ENCODE results near the gene IDH3B. TPM values are rescaled to one million over a fixed set of nuclear protein-coding genes. Genes with fewer than 3 reads are reported as not detected.
A peak's percentile ranks its signal among the peaks of the same experiment; 100 is the strongest.
"Not testable (repeated sequence)": the region's sequence is repeated elsewhere in the genome, so short reads cannot be mapped to it uniquely, and the experiment has no call there.

IDH3B gene
- total RNA-seq, 1 donor from 2014 or later, result 112 TPM

GRCh38 chr20:2699775-2700413 is 35.9 kb upstream of the IDH3B start:
- DNase-seq (ENCODE audit: low spot score), result no peak
- Mint-ChIP-seq H3K9me3 (no peaks in the 10 kb centered on the region), H3K36me3 (ENCODE audit: low read depth) (no peaks in the 10 kb centered on the region), H3K27ac (no peak overlapping the region), H3K4me1 (ENCODE audit: low read depth) (peaks cover 1% of the 10 kb centered on the region), H3K4me3 (ENCODE audit: low read depth) (no peak overlapping the region), H3K27me3 (ENCODE audit: low read depth) (peaks cover 22% of the 10 kb centered on the region)
- intact Hi-C loops (cut with micrococcal nuclease), result no loop called here

GRCh38 chr20:2698912-2699311 is 34.9 kb upstream of the IDH3B start:
- H3K4me3 Mint-ChIP-seq (ENCODE audit: low read depth), result no peak overlapping the region
- no peak overlapping the region for H3K27ac Mint-ChIP-seq
- intact Hi-C loops (cut with micrococcal nuclease), result no loop called here
- H3K27me3 Mint-ChIP-seq (ENCODE audit: low read depth), result peaks cover 30% of the 10 kb centered on the region
- no peaks in the 10 kb centered on the region for H3K36me3 Mint-ChIP-seq (ENCODE audit: low read depth)
- DNase-seq (ENCODE audit: low spot score), result peak; percentile 6
- H3K9me3 Mint-ChIP-seq, result no peaks in the 10 kb centered on the region
- H3K4me1 Mint-ChIP-seq (ENCODE audit: low read depth), result peaks cover 1% of the 10 kb centered on the region

- Mint-ChIP-seq H3K27me3 (ENCODE audit: low read depth) (peaks cover 31% of the 10 kb centered on the region), H3K9me3 (no peaks in the 10 kb centered on the region), H3K4me1 (ENCODE audit: low read depth) (peaks cover 1% of the 10 kb centered on the region), H3K27ac (no peak overlapping the region), H3K4me3 (ENCODE audit: low read depth) (no peak overlapping the region), H3K36me3 (ENCODE audit: low read depth) (no peaks in the 10 kb centered on the region)
- intact Hi-C loops (cut with micrococcal nuclease), result no loop called here
- DNase-seq (ENCODE audit: low spot score), result peak; percentile 6
These were observed 34.3 kb upstream of the IDH3B start for GRCh38 chr20:2698186-2698817.

GRCh38 chr20:2697768-2698167 is 33.8 kb upstream of the IDH3B start:
- Mint-ChIP-seq H3K4me3 (ENCODE audit: low read depth) (no peak overlapping the region), H3K4me1 (ENCODE audit: low read depth) (peaks cover 1% of the 10 kb centered on the region), H3K9me3 (no peaks in the 10 kb centered on the region), H3K27ac (no peak overlapping the region), H3K36me3 (ENCODE audit: low read depth) (no peaks in the 10 kb centered on the region), H3K27me3 (ENCODE audit: low read depth) (peaks cover 31% of the 10 kb centered on the region)
- intact Hi-C loops (cut with micrococcal nuclease), result no loop called here
- DNase-seq (ENCODE audit: low spot score), result no peak

- Mint-ChIP-seq H3K27me3 (ENCODE audit: low read depth) (peaks cover 37% of the 10 kb centered on the region), H3K4me3 (ENCODE audit: low read depth) (no peak overlapping the region), H3K27ac (no peak overlapping the region), H3K9me3 (no peaks in the 10 kb centered on the region), H3K4me1 (ENCODE audit: low read depth) (peaks cover 7% of the 10 kb centered on the region), H3K36me3 (ENCODE audit: low read depth) (peaks cover 5% of the 10 kb centered on the region)
- intact Hi-C loops (cut with micrococcal nuclease), result no loop called here
- DNase-seq (ENCODE audit: low spot score), result no peak
These were observed 32.6 kb upstream of the IDH3B start for GRCh38 chr20:2696646-2697045.

DNA sequence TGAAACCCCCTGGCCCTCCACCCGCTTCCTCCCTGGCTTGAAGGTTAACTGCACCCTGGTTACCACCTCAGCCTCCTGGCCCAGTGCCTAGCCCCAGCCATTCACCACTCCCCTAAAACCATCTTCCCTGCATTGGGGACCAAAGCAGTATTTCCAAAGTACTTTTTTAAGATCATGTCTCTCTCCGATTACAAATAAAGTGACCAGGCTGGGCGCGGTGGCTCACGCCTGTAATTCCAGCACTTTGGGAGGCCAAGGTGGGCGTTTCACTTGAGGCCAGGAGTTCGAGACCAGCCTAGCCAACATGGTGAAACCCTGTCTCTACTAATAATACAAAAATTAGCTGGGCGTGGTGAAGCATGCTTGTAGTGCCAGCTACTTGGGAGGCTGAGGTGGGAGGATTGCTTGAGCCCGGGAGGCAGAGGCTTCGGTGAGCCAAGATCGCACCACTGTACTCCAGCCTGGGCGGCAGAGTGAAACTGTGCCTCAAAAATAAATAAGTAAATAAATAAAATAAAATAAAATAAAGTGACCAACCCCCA is 32.0 kb upstream of the IDH3B start:
- H3K4me3 Mint-ChIP-seq (ENCODE audit: low read depth); H3K36me3 Mint-ChIP-seq (ENCODE audit: low read depth); intact Hi-C loops (cut with micrococcal nuclease); DNase-seq (ENCODE audit: low spot score); H3K27ac Mint-ChIP-seq; H3K9me3 Mint-ChIP-seq: not testable (repeated sequence)
- H3K27me3 Mint-ChIP-seq (ENCODE audit: low read depth), result peaks cover 43% of the 10 kb centered on the region
- peaks cover 11% of the 10 kb centered on the region for H3K4me1 Mint-ChIP-seq (ENCODE audit: low read depth)

GRCh38 chr20:2695206-2695983 is 31.4 kb upstream of the IDH3B start:
- no peak for DNase-seq (ENCODE audit: low spot score)
- H3K27ac Mint-ChIP-seq, result no peak overlapping the region
- H3K27me3 Mint-ChIP-seq (ENCODE audit: low read depth), result peaks cover 45% of the 10 kb centered on the region
- H3K9me3 Mint-ChIP-seq, result no peaks in the 10 kb centered on the region
- intact Hi-C loops (cut with micrococcal nuclease), result no loop called here
- H3K4me3 Mint-ChIP-seq (ENCODE audit: low read depth), result peak overlapping the region; percentile 65
- peaks cover 9% of the 10 kb centered on the region for H3K36me3 Mint-ChIP-seq (ENCODE audit: low read depth)
- peaks cover 11% of the 10 kb centered on the region for H3K4me1 Mint-ChIP-seq (ENCODE audit: low read depth)

GRCh38 chr20:2694519-2694918 is 30.5 kb upstream of the IDH3B start:
- H3K27me3 Mint-ChIP-seq (ENCODE audit: low read depth), result peaks cover 50% of the 10 kb centered on the region
- H3K9me3 Mint-ChIP-seq, result no peaks in the 10 kb centered on the region
- no peak for DNase-seq (ENCODE audit: low spot score)
- intact Hi-C loops (cut with micrococcal nuclease), result no loop called here
- peak overlapping the region; percentile 65 for H3K4me3 Mint-ChIP-seq (ENCODE audit: low read depth)
- no peak overlapping the region for H3K27ac Mint-ChIP-seq
- peaks cover 11% of the 10 kb centered on the region for H3K4me1 Mint-ChIP-seq (ENCODE audit: low read depth)
- peaks cover 9% of the 10 kb centered on the region for H3K36me3 Mint-ChIP-seq (ENCODE audit: low read depth)

DNA sequence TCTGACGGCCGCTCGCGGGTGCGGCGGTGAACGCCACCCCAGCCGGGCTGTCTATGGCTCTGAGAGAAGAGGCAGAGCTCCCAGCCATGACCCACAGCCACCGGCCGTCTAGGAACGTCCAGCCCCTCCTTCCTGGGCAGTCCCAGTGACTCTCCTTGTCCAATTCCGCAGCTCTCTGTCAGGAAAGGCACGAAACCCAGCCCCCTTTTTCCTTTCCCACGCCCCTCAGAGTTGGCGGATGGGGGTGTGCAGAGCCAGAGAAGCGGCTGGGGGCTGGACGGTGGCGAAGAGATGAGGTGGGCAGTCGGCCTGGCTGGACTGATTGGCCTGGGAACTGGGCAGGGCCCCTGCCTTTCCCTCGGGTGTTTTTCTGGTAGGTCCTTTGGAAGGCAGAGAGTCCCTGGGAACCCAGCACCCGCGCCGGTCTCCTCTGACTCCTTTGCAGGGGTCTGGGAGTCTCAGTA is 30.0 kb upstream of the IDH3B start:
- Mint-ChIP-seq H3K4me1 (ENCODE audit: low read depth) (peaks cover 15% of the 10 kb centered on the region), H3K36me3 (ENCODE audit: low read depth) (peaks cover 9% of the 10 kb centered on the region), H3K27me3 (ENCODE audit: low read depth) (peaks cover 54% of the 10 kb centered on the region), H3K4me3 (ENCODE audit: low read depth) (peak overlapping the region; percentile 27), H3K9me3 (no peaks in the 10 kb centered on the region), H3K27ac (no peak overlapping the region)
- intact Hi-C loops (cut with micrococcal nuclease), result no loop called here
- DNase-seq (ENCODE audit: low spot score), result no peak

DNA sequence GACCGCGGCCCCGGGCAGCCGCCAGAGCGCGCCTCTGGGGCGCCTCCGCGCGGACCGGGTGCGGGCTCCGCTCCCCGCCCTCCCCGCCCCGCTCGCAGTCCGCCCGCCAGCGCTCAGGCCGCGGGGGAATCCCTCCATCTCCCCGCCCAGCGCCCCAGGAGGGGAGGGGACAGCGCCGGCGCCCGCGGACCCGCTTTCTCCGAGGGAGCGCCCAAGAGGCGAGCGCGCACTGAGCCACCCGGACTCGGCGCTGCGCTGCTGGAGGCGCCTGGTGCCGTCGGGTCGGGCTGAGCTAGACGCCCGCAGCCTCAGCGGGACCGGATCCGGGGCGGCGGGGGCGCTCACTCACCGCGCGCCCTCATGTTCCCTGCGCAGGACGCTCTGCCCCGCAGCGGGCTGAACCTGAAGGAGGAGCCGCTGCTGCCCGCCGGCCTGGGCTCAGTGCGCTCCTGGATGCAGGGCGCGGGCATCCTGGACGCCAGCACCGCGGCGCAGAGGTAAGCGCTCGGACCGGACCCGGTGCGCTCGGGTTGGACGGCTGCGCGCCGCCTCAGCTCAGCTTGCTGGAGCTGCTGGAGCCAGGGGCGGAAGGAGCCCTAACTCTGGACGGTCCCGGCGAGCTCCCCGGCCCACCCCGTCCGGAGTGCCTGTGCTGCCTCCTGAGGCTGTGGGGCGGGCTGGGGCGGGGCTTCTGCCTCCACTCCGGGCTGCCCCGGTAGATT is 29.4 kb upstream of the IDH3B start:
- DNase-seq (ENCODE audit: low spot score), result peak; percentile 36
- no peaks in the 10 kb centered on the region for H3K9me3 Mint-ChIP-seq
- H3K36me3 Mint-ChIP-seq (ENCODE audit: low read depth), result peaks cover 9% of the 10 kb centered on the region
- peaks cover 18% of the 10 kb centered on the region for H3K4me1 Mint-ChIP-seq (ENCODE audit: low read depth)
- peaks cover 54% of the 10 kb centered on the region for H3K27me3 Mint-ChIP-seq (ENCODE audit: low read depth)
- intact Hi-C loops (cut with micrococcal nuclease), result no loop called here
- no peak overlapping the region for H3K27ac Mint-ChIP-seq
- peak overlapping the region; percentile 27 for H3K4me3 Mint-ChIP-seq (ENCODE audit: low read depth)

- no peak for DNase-seq (ENCODE audit: low spot score)
- Mint-ChIP-seq H3K36me3 (ENCODE audit: low read depth) (peaks cover 9% of the 10 kb centered on the region), H3K4me1 (ENCODE audit: low read depth) (peaks cover 24% of the 10 kb centered on the region), H3K27me3 (ENCODE audit: low read depth) (peaks cover 54% of the 10 kb centered on the region), H3K4me3 (ENCODE audit: low read depth) (no peak overlapping the region), H3K27ac (no peak overlapping the region), H3K9me3 (no peaks in the 10 kb centered on the region)
- intact Hi-C loops (cut with micrococcal nuclease), result no loop called here
These were observed 28.9 kb upstream of the IDH3B start for GRCh38 chr20:2692886-2693285.

GRCh38 chr20:2692036-2692885 is 28.2 kb upstream of the IDH3B start, which contains the start of gene EBF4:
Gene EBF4 (plus strand): TSS chr20:2692780. CDS start chr20:2693646, 866 bp downstream.
- intact Hi-C loops (cut with micrococcal nuclease), result no loop called here
- peaks cover 9% of the 10 kb centered on the region for H3K36me3 Mint-ChIP-seq (ENCODE audit: low read depth)
- H3K4me1 Mint-ChIP-seq (ENCODE audit: low read depth), result peaks cover 29% of the 10 kb centered on the region
- DNase-seq (ENCODE audit: low spot score), result no peak
- peaks cover 54% of the 10 kb centered on the region for H3K27me3 Mint-ChIP-seq (ENCODE audit: low read depth)
- H3K4me3 Mint-ChIP-seq (ENCODE audit: low read depth), result peak within 1 kb of the TSS; percentile 91
- no peaks in the 10 kb centered on the region for H3K9me3 Mint-ChIP-seq
- H3K27ac Mint-ChIP-seq, result peak within 1 kb of the TSS; percentile 65

Data from activated T-helper 2 cell treated with anti-CD3 and anti-CD28 coated beads, Interferon-gamma antibody, Interleukin-2, Interleukin-4, amounts not matched to agents 10 μg/mL and 5 μg/mL and 100 μg/mL, durations not matched to agents 14 hours and 24 hours and 36 hours (primary cell).